HCT116 (cell line): ENCODE measurements around the gene LRP1B. TPM values are rescaled to one million over a fixed set of nuclear protein-coding genes. Genes with fewer than 3 reads are reported as not detected.

Source experiments
- ATAC-seq: fragments of 200-7000 bp; cut with Tn5 transposase; 2 replicates; pipeline ENCODE4 v1.9.1; 2020; ENCODE audit warnings: mild to moderate bottlenecking, moderate library complexity
- BruUV-seq: library from RNA; stranded (reverse); fragments of 400-500 nt; replicated peaks from 2 replicates; lab custom pipeline; 2021; lab: Mats Ljungman, UMichigan
- CTCF ChIA-PET: fragments of 300-600 bp; sonication (Branson Sonifier 250); formaldehyde crosslinking; loops from one replicate; lab custom pipeline; 2021; ENCODE audit warnings: antibody characterized with exemption; lab: Charles Lee
- POLR2A ChIA-PET: fragments of 300-600, 350-600 bp; sonication (Branson Sonifier 250); formaldehyde crosslinking; loops from one replicate; lab custom pipeline; 2021; ENCODE audit warnings: antibody characterized with exemption; lab: Charles Lee
- RAD21 ChIA-PET, 2 experiments: fragments of 300-600 bp; sonication (Branson Sonifier 250); formaldehyde crosslinking; loops; one replicate each; lab custom pipeline; 2023; ENCODE audit warnings: low total read pairs in 2 of 2; ENCODE audit not compliant: uncharacterized antibody in 2 of 2, unreplicated experiment in 2 of 2, low non-redundant PET in 1 of 2; lab: Charles Lee
- DNase-seq: peaks from one replicate; pipeline ENCODE4 v3.0.0-alpha.2; 2010; ENCODE audit warnings: low read depth, low spot score
- H2AFZ ChIP-seq: fragments of 200-600 bp; shearing (Covaris generic), sonication (generic); 2 replicates; pipeline ENCODE4 v1.6.1; 2017; ENCODE audit warnings: low read depth, mixed run types, mixed read lengths, antibody characterized with exemption, low read length; ENCODE audit not compliant: poor library complexity, severe bottlenecking
- H3K27ac ChIP-seq: 2 replicates; pipeline ENCODE4 v1.5.1; 2012; ENCODE audit warnings: low read depth, low read length
- H3K27me3 ChIP-seq: fragments of 200-600 bp; sonication (generic); 2 replicates; pipeline ENCODE4 v1.6.1; 2016; ENCODE audit warnings: mixed run types, low read length, mixed read lengths; ENCODE audit not compliant: insufficient read depth
- H3K36me3 ChIP-seq, 2 experiments: fragments of 200-500 bp in 1 of 2; fragments of 200-600 bp in 1 of 2; sonication (Bioruptor generic) in 1 of 2; sonication (generic) in 1 of 2; 2 replicates each; pipeline versions ENCODE4 v1.5.1 to v1.6.1; 2014 to 2016; ENCODE audit warnings: low read length in 2 of 2, inconsistent platforms in 1 of 2, mixed read lengths in 1 of 2, mixed run types in 1 of 2; ENCODE audit not compliant: insufficient read depth in 2 of 2, control insufficient read depth in 1 of 2
- H3K4me1 ChIP-seq, 2 experiments: fragments of 200-600 bp in 1 of 2; sonication (generic) in 1 of 2; 2 replicates each; pipeline versions ENCODE4 v1.5.1 to v1.6.1; 2012 to 2017; ENCODE audit warnings: low read length in 2 of 2, inconsistent platforms in 1 of 2, mild to moderate bottlenecking in 1 of 2, mixed read lengths in 1 of 2, mixed run types in 1 of 2, moderate library complexity in 1 of 2; ENCODE audit not compliant: insufficient read depth in 2 of 2, control insufficient read depth in 1 of 2
- H3K4me2 ChIP-seq: fragments of 200-600 bp; sonication (generic); 2 replicates; pipeline ENCODE4 v1.6.1; 2017; ENCODE audit warnings: mixed run types, low read length, mixed read lengths
- H3K4me3 ChIP-seq, 2 experiments: fragments of 200-600 bp in 1 of 2; sonication (generic) in 1 of 2; replicated peaks in 1 of 2; 2 replicates each; pipeline ENCODE4 v1.5.1; 2011 to 2016; ENCODE audit warnings: low read length in 2 of 2, control low read depth in 1 of 2, low read depth in 1 of 2, mild to moderate bottlenecking in 1 of 2, mixed read lengths in 1 of 2, mixed run types in 1 of 2
- H3K79me2 ChIP-seq: fragments of 200-600 bp; sonication (generic); 2 replicates; pipeline ENCODE4 v1.6.1; 2017; ENCODE audit warnings: mild to moderate bottlenecking, mixed run types, low read length, moderate library complexity, mixed read lengths; ENCODE audit not compliant: insufficient read depth
- H3K9ac ChIP-seq: fragments of 200-600 bp; sonication (generic); 2 replicates; pipeline ENCODE4 v1.6.1; 2016; ENCODE audit warnings: low read length, mixed read lengths
- H3K9me2 ChIP-seq: fragments of 200-600 bp; sonication (generic), shearing (Covaris generic); 2 replicates; pipeline ENCODE4 v1.6.1; 2017; ENCODE audit warnings: mixed run types, mild to moderate bottlenecking, moderate library complexity; ENCODE audit not compliant: insufficient read depth
- H3K9me3 ChIP-seq, 2 experiments: fragments of 200-500 bp in 1 of 2; fragments of 200-600 bp in 1 of 2; sonication (Bioruptor generic) in 1 of 2; sonication (generic) in 1 of 2; 2 replicates each; pipeline ENCODE4 v1.6.1; 2014 to 2017; ENCODE audit warnings: low read length in 2 of 2, mixed read lengths in 2 of 2, inconsistent platforms in 1 of 2, low read depth in 1 of 2, mild to moderate bottlenecking in 1 of 2, mixed run types in 1 of 2, moderate library complexity in 1 of 2; ENCODE audit not compliant: control insufficient read depth in 1 of 2, insufficient read depth in 1 of 2
- H4K20me1 ChIP-seq: fragments of 200-600 bp; sonication (generic), shearing (Covaris generic); 2 replicates; pipeline ENCODE4 v1.6.1; 2017; ENCODE audit warnings: mixed run types, mild to moderate bottlenecking, moderate library complexity; ENCODE audit not compliant: insufficient read depth
- ATF3 ChIP-seq: IDR thresholded peaks from 2 replicates; pipeline ENCODE4 v1.6.1; 2012
- CBX3 ChIP-seq: IDR thresholded peaks from 2 replicates; pipeline ENCODE4 v1.6.1; 2012; ENCODE audit warnings: low read depth
- CTCF ChIP-seq, 3 experiments: fragments of 200-600 bp in 1 of 3; sonication (generic) in 1 of 3; IDR thresholded peaks in 2 of 3; conservative IDR thresholded peaks in 1 of 3; 2 replicates each; pipeline ENCODE4 v1.5.1; 2012 to 2017; ENCODE audit warnings: low read depth in 2 of 3, low read length in 2 of 3, antibody characterized with exemption in 1 of 3, borderline replicate concordance in 1 of 3, control low read depth in 1 of 3, mild to moderate bottlenecking in 1 of 3, mixed read lengths in 1 of 3, mixed run types in 1 of 3, moderate library complexity in 1 of 3; ENCODE audit not compliant: insufficient read depth in 1 of 3
- ELF1 ChIP-seq: IDR thresholded peaks from 2 replicates; pipeline ENCODE4 v1.6.1; 2012; ENCODE audit warnings: low read depth, borderline replicate concordance
- EZH2 ChIP-seq: fragments of 200-600 bp; sonication (generic); IDR thresholded peaks from 2 replicates; pipeline ENCODE4 v1.6.1; 2017; ENCODE audit warnings: antibody characterized with exemption, mixed run types
- FOSL1 ChIP-seq: IDR thresholded peaks from 2 replicates; pipeline ENCODE4 v1.6.1; 2012; ENCODE audit warnings: low read depth
- JUND ChIP-seq: IDR thresholded peaks from 2 replicates; pipeline ENCODE4 v1.6.1; 2012
- POLR2A ChIP-seq: IDR thresholded peaks from 2 replicates; pipeline ENCODE4 v1.7.0; 2011; ENCODE audit warnings: borderline replicate concordance; ENCODE audit not compliant: insufficient read depth, insufficient read length; ENCODE audit errors: extremely low read depth
- POLR2AphosphoS5 ChIP-seq: IDR thresholded peaks from 2 replicates; pipeline ENCODE4 v1.6.1; 2011; ENCODE audit warnings: mild to moderate bottlenecking, low read depth, low read length, moderate library complexity
- RAD21 ChIP-seq: IDR thresholded peaks from 2 replicates; pipeline ENCODE4 v1.6.1; 2012; ENCODE audit warnings: low read depth, mild to moderate bottlenecking
- SIN3A ChIP-seq: IDR thresholded peaks from 2 replicates; pipeline ENCODE4 v1.6.1; 2012; ENCODE audit warnings: low read depth
- ZBTB33 ChIP-seq: IDR thresholded peaks from 2 replicates; pipeline ENCODE4 v1.6.1; 2011; ENCODE audit warnings: mild to moderate bottlenecking, low read length, moderate library complexity; ENCODE audit not compliant: insufficient replicate concordance; ENCODE audit errors: extremely low read depth
- ZFX ChIP-seq: fragments of 450-650 bp; IDR thresholded peaks from 2 replicates; pipeline ENCODE4 v1.6.1; 2017
- ZNF274 ChIP-seq: fragments of 200-500 bp; sonication (Bioruptor generic); IDR thresholded peaks from 2 replicates; pipeline ENCODE4 v1.6.1; 2014; ENCODE audit warnings: mild to moderate bottlenecking, low read depth, low read length, inconsistent platforms
- intact Hi-C: fragments of 100-400 bp; cut with micrococcal nuclease; formaldehyde crosslinking; loops from 2 replicates; pipeline ENCODE4 v1.10.0; 2022
- total RNA-seq: library from RNA; stranded (reverse); gene quantifications from one replicate; pipeline ENCODE4 v1.2.1, GENCODE V29; 2021; ENCODE audit not compliant: unreplicated experiment

The LRP1B gene
- total RNA-seq, 1 experiment from 2014 or later: 0.34 TPM

- no peak for DNase-seq
These were observed 1624.2 kb downstream of the LRP1B start for GRCh38 chr2:140506606-140507005.

More at GRCh38 chr2:140506606-140507005, 1624.2 kb downstream of the LRP1B start:
- intact Hi-C loops: no loop called here
- ChIA-PET RAD21 (no interaction called here), CTCF (no interaction called here), POLR2A (no interaction called here)
- no peaks in the 10 kb centered on the region for H3K9me2 ChIP-seq
- no peak for ATAC-seq
- no peaks in the 10 kb centered on the region for H3K4me1 ChIP-seq
- no peak overlapping the region for H2AFZ ChIP-seq
- H3K9me3 ChIP-seq: no peaks in the 10 kb centered on the region
- no peaks in the 10 kb centered on the region for H3K79me2 ChIP-seq
- H4K20me1 ChIP-seq: no peaks in the 10 kb centered on the region
- no TSS peak for BruUV-seq
- H3K9ac ChIP-seq: no peak overlapping the region
- no peak overlapping the region for H3K4me3 ChIP-seq
- no peaks in the 10 kb centered on the region for H3K36me3 ChIP-seq
- no peak overlapping the region for H3K4me2 ChIP-seq
- no peak overlapping the region for H3K27ac ChIP-seq
- TF ChIP-seq CTCF (IDR thresholded peaks at IDR 0.05 in 2 of 3, conservative IDR thresholded peaks at IDR 0.05 in 1 of 3; ENCODE audit: borderline replicate concordance in 1 of 3, insufficient read depth in 1 of 3, low read depth in 2 of 3, low read length in 2 of 3): no peak
- TF ChIP-seq CBX3: no peak
- TF ChIP-seq ATF3: no peak
- TF ChIP-seq ZFX: no peak
- no peak for TF ChIP-seq SIN3A
- TF ChIP-seq ELF1: no peak
- no peak for TF ChIP-seq POLR2A
- TF ChIP-seq ZNF274: no peak
- TF ChIP-seq EZH2: no peak
- TF ChIP-seq JUND: no peak
- TF ChIP-seq RAD21: no peak
- no peak for TF ChIP-seq FOSL1
- TF ChIP-seq ZBTB33: no peak
- TF ChIP-seq POLR2AphosphoS5: no peak
- no peaks in the 10 kb centered on the region for H3K27me3 ChIP-seq
